Measurements from ENCODE around the gene KRTAP10-10.
"Not testable (repeated sequence)": the region's sequence is repeated elsewhere in the genome, so short reads cannot be mapped to it uniquely, and the experiment has no call there.

Gene KRTAP10-10, protein sequence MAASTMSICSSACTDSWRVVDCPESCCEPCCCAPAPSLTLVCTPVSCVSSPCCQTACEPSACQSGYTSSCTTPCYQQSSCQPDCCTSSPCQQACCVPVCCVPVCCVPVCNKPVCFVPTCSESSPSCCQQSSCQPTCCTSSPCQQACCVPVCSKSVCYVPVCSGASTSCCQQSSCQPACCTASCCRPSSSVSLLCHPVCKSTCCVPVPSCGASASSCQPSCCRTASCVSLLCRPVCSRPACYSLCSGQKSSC

DNA sequence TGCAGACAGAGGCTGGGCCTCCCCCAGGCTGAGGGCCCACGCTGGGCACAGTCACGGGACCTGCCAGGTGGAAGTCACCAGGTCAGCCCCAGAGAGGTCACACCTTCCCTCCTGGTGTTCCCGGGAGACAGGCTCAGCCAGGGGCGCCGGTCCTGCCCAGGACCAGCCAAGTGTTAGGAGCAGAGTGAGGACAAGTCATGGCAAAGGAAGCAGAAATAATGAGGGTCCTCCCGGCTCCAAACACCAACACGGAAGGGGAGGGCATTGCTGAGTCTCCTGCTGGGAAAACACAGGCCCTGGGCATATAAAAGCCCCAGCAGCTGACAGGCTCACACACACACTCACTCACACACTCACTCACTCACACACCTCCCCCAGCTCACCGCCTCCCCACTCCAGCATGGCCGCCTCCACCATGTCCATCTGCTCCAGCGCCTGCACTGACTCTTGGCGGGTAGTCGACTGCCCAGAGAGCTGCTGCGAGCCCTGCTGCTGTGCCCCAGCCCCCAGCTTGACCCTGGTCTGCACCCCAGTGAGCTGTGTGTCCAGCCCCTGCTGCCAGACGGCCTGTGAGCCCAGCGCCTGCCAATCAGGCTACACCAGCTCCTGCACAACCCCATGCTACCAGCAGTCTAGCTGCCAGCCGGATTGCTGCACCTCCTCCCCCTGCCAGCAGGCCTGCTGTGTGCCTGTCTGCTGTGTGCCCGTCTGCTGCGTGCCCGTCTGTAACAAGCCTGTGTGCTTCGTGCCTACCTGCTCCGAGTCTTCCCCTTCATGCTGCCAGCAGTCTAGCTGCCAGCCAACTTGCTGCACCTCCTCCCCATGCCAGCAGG is at the start of gene KRTAP10-10:
TSS of gene KRTAP10-10 (plus strand) at position 339 of the 833 bp plus-strand sequence. CDS start at position 401, 62 bp downstream.
- DNase-seq (ENCODE audit: low read depth in 2 of 2, low spot score in 1 of 2), result no peak

DNA sequence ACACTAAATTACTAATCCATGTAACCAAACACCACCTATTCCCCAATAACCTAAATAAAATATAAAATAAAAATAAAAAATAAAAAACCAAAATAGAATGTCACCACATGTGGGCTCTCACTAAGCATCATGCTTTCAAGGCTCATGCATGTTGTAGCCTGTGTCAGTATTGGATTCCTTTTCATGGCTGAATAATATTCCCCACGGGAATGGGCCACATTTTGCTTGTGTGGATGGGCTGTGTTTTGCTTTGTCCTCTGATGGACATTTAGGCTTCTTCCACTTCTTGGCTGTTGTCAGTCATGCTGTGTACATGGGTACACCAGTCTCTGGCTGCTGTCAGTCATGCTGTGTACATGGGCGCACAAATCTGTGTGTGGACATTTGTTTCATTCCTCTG is 48.1 kb upstream of the KRTAP10-10 start:
- DNase-seq (ENCODE audit: low read depth in 2 of 2, low spot score in 1 of 2), result no peak

DNA sequence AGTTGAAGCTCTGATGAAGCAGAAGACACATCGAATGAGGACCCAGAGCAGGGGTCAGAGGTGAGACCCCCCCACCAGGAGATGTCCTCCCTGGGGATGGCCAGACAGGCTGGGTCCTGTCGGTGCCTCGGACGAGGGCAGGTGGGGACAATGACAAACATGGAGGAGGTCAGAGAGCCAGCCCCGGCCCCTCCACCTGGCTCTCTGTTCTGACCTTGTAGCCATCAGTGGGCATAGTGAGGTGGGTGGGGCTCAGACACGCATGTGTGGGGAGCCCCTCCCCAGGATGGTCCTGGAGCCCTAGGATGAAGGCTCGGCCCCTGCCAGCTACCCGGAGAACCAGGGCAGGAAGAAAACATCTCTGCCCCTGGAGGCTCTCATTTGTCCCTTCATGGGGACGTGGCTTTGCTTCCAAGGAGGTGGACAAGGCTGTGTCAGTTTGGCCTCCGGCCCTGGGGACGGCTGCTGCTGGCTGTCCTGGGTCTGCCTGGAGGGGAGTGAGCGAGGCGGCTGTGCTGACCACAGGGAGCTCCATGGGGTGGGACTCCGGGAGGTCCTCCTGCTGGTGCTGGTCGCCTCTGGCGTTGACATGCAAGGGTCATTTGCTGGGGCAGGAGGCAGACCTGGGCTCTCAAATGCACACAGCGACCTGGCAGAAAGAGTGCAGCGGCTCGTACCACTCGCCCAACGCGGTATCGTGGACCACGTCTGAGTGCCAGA is 47.4 kb upstream of the KRTAP10-10 start:
- no peak for DNase-seq (ENCODE audit: low read depth in 2 of 2, low spot score in 1 of 2)

DNA sequence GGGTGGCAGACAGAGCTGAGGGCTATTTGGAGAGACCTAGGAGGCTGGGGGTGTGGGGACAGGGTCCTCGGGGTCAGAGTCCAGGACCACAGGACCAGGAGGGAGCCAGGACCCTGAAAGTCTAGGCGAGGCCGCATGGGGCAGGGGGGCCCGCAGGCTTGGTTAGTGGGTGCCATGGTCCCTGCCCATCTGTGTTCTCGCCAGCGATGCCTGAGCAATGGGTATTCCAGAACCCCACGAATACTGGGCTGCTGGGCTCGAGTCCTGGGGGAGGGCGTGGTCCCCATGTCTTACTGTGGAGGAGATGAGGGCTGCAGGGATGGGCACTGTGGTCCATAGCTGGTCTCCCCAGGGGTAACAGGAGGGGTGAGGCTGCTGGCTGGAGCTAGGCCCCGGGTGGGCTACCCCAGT is 46.8 kb upstream of the KRTAP10-10 start:
- DNase-seq (ENCODE audit: low read depth in 2 of 2, low spot score in 1 of 2), result no peak

DNA sequence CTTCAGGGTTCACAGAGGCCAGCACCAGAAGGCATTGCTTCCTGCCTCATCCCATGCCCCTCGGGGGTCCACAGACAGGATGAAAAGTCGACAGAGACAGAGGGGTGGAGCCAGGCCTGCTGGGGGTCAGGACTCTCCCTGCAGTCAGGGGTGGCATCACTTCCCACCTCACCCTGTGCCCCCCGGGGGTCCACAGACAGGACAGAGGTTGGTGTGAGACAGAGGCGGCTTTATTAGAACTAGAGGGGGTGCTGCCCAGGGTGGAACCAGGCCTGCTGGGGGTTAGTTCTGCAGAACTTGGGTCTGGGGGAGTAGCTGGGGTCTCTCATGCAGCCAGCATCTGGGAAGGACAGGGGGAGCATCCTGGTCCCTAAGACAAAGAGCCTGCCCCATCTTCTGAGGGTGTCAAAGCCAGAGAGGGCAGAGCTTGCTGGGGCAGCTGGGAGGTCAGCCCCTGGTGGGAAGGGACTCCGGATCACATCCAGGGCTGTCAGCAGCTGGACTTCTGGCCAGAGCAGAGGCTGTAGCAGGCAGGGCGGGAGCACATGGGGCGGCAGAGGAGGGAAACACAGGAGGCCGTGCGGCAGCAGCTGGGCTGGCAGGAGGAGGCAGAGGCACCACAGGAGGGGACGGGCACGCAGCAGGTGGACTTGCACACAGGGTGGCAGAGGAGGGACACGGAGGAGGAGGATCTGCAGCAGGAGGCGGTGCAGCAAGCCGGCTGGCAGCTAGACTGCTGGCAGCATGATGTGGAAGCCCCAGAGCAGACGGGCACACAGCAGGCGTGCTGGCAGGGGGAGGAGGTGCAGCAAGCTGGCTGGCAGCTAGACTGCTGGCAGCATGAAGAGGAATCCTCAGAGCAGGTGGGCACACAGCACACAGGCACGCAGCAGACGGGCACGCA is 46.0 kb upstream of the KRTAP10-10 start:
- not testable (repeated sequence) for DNase-seq (ENCODE audit: low read depth in 2 of 2, low spot score in 1 of 2)

DNA sequence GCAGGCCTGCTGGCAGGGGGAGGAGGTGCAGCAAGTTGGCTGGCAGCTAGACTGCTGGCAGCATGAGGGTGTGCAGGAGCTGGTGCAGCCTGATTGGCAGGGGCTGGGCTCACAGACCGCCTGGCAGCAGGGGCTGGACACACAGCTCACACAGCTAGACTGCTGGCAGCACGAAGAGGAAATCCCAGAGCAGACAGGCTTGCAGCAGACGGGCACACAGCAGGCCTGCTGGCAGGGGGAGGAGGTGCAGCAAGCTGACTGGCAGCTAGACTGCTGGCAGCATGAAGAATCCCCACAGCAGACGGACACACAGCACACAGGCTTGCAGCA is 45.4 kb upstream of the KRTAP10-10 start:
- not testable (repeated sequence) for DNase-seq (ENCODE audit: low read depth in 2 of 2, low spot score in 1 of 2)

DNA sequence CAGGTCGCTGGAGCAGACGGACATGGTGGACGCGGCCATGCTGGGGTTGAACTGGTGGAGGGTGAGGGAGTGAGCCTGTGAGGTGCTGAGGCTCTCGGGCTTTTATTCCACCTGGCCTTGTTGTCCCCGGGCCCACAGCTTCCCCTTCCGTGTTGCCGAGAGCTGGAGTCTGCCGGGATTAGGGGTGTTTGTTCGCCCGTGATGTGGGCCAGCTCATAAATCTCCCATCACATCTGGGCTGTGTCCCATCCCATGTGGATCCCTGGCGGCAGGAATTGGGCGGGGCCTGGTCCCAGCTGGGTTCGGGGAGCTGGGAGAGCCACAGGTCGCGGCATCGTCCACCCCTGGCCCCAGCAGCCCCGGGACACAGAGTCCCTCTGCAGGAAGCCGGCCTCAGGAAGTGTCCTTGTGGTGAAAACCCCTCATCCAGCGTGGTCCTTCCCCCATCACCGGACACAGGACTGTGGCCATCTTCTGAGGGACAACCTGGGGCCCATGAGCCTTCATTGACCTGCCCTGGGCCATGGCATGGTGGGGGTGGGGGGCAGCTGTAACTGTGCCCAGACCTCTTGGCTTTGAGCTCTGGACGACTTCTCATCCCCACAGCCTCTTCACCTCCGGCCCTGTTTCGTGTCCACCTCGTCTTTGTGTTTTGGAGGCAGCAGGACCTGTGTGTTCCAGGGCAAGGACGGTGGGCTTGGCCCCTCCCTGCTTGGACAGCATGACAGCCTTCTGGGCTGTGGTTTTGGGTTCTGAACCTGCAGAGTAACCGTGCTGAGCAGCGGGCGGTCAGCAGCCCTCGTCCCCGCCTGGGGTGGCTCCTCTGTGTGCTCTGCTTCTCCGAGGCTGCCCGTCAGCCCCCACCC is 44.5 kb upstream of the KRTAP10-10 start, which contains the start of gene KRTAP10-6:
TSS of gene KRTAP10-6 (minus strand) at position 60 of the 866 bp plus-strand sequence. CDS start at position 39, 21 bp downstream.
- DNase-seq (ENCODE audit: low read depth in 2 of 2, low spot score in 1 of 2), result no peak

DNA sequence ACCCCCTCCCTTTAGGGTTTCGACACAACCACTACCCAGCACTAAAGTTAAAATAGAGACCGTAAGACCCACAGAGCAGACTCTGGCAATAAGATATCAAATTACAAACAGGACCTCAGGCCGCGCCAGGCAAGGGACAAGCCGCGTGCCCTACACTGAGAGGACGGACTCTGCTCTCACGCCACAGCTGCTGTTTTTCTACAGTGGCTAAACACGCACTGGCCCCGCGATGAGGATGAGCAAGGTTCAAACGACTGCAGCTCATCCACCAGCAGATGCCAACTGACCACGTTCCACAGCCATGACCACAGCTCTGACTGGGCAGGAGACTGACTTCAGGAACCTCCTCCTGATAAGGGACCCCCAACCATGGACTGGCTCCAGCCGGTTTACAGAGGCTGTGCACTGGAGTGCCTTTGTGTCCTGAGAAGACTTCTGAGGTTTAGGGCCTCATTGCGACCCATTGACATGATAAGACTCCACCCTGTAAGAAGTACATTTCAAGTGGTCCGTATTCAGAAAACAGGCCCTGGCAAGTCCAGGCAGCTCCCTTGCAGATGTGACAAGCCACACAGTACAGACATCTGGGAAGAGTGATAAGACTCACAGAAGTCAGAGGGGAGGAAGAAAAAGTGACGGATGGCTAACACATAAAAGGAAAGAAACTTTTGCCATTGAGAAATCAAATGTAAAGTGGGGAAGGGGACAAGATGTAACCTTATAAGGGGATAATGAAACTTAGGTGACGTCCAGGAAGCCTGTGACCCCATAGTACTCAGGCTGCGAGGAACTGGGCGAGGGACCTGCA is 43.4 kb upstream of the KRTAP10-10 start:
- no peak for DNase-seq (ENCODE audit: low read depth in 2 of 2, low spot score in 1 of 2)

DNA sequence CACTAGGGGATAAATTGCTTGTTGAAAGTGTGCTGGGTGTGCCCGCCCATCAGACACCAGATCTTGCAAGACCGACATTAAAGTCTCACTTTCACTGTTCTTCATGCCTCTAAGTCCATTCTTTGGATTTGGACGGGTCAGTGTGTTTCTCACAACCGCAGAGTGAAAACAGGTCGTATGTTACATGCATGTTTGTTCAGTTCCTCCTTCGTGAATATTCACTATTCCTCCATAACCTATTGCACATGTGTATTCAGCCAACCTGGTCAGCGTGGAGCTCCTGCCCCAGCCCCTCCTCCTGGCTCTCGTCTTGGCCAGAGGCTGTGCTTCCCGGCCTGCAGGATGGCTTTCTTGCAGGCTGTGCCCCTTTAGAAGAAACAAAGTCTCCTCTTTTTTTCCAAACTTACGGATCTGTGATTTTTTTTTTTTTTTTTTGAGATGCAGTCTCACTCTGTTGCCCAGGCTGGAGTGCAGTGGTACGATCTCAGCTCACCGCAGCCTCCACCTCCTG is 42.7 kb upstream of the KRTAP10-10 start:
- no peak for DNase-seq (ENCODE audit: low read depth in 2 of 2, low spot score in 1 of 2)

DNA sequence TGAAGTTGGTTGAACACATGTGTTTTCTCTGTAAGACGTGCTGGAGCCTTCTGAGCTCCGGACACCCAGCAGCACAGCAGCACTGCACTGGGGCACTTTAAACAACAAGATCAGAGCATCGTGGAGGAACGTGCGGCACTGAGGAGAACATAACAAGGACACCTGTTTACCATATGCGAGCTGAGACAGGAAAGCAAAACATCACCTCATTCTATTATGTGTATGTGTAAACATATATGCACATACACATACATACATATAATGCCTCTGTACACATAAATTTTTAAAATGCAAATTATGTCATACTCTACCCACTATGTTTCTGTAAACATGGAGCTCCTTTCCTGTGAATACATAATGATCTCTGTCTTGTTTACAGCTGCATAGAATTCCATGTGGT is 41.6 kb upstream of the KRTAP10-10 start:
- DNase-seq (ENCODE audit: low read depth in 2 of 2, low spot score in 1 of 2), result no peak

DNA sequence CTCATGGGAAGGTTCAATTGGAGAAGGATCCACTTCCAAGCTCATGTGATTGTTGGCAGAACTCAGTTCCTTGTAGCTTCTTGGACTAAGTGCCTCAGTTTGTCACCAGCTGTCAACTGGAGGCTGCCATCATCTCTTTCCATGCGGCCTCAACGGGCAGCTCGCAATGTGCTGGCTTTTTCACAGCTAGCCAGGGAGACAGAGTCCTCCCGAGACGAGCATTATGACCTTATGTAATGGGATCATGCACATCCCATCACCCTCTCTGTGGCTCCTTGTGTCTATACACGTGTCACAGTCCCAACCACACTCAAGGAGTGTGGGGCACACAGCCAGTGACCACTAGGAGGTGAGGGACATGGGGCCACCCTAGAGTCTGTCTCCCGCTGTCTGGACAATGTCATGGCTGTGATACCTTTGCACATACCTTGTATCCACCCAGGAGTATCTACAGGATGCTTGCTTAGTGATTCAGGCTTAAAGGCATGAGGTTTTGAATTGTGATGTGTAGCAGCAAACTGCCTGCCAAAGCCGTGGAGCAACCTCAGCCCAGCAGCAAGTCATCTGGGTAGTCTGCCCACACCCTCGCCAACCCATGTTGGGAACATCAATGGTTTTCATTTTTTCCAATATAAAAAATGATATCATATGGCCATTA is 41.0 kb upstream of the KRTAP10-10 start:
- DNase-seq (ENCODE audit: low read depth in 2 of 2, low spot score in 1 of 2), result no peak

DNA sequence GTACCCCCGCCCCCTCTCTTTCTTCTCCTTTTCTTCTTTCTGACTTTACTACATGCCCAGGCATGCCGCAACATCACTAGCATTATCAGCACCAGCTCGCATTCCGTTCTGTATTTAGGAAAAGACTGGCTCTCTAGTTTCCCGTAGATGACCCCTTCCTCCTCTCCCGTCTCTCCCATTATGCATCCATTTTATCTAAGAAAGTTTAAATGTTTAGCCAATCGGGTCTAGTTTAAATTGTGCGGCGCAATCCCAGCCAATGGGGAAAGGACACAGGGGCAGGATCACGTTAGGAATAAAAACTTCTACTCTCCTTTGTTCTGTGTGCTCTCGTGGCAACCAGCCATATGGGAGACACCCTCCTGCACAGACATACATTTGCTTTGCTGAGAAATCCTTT is 39.1 kb upstream of the KRTAP10-10 start:
- DNase-seq (ENCODE audit: low read depth in 2 of 2, low spot score in 1 of 2), result no peak

DNA sequence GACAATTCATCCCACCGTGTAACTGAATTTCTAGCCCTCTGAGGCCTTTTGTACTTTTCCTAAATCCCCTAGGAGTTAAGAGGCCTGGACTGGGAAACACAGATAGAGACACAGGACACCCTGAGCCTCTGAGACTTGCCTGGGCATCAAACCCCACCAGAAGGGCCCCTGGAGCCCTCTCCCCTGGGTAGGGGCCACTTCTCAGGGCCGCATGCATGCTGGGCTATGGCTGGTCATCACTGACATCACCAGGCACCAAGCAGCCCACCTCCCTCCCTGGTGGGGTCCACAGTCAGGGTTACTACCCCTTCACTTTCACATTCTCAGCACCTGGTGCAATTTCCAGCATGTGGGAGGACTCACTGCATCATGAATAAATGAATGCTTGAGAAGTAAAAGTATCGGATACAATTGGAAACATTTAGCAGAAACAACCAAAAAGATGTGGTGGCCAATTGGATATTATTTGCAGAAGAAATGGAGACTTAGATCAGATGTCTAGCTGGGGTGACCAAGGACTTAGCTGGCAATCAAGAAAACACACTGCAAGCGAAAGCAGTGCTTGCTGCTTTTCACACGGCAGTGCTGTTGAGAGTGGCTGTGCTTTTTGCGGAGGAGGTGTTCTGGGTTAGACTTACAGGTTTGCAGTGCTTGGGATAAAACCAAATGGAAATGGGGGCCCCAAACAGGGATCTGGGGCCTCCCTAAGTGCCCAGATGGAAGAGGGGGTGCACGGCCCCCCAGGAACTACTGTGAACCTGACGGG is 37.7 kb upstream of the KRTAP10-10 start:
- DNase-seq (ENCODE audit: low read depth in 2 of 2, low spot score in 1 of 2), result no peak

DNA sequence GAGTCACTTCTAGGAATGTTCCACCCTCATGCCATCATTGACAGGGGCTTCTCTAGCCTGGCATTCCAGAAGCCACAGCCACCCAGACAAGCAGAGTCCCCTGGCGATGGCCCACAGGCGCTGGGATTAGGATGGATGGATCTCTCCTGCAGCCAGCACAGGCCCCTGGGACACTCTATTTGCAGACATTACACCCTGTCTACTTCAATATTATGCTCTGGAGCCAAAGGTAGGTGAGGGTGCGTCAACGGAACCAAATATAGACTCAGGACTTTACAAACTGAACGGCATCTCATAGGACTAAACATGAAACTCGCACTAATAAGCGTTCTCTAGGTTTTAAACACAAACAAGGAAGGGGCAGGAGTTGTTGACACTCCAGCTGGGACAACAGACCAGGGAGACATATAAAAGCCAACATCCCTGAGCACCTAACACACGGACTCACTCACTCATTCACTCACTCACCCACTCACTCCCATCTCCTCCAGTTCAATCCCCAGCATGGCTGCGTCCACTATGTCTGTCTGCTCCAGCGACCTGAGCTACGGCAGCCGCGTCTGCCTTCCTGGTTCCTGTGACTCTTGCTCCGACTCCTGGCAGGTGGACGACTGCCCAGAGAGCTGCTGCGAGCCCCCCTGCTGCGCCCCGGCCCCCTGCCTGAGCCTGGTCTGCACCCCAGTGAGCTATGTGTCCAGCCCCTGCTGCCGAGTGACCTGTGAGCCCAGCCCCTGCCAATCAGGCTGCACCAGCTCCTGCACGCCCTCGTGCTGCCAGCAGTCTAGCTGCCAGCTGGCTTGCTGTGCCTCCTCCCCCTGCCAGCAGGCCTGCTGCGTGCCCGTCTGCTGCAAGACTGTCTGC is 36.8 kb upstream of the KRTAP10-10 start, which contains the start of gene KRTAP10-7:
TSS of gene KRTAP10-7 (plus strand) at position 480 of the 861 bp plus-strand sequence. CDS start at position 505, 25 bp downstream.
- not testable (repeated sequence) for DNase-seq (ENCODE audit: low read depth in 2 of 2, low spot score in 1 of 2)

DNA sequence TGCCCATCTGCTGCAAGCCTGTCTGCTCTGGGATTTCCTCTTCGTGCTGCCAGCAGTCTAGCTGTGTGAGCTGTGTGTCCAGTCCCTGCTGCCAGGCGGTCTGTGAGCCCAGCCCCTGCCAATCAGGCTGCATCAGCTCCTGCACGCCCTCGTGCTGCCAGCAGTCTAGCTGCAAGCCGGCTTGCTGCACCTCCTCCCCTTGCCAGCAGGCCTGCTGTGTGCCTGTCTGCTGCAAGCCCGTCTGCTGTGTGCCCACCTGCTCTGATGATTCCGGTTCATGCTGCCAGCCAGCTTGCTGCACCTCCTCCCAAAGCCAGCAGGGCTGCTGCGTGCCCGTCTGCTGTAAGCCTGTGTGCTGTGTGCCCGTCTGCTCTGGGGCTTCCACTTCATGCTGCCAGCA is 36.1 kb upstream of the KRTAP10-10 start:
- not testable (repeated sequence) for DNase-seq (ENCODE audit: low read depth in 2 of 2, low spot score in 1 of 2)
